Measurements from ENCODE around the gene NCSTN.

DNA sequence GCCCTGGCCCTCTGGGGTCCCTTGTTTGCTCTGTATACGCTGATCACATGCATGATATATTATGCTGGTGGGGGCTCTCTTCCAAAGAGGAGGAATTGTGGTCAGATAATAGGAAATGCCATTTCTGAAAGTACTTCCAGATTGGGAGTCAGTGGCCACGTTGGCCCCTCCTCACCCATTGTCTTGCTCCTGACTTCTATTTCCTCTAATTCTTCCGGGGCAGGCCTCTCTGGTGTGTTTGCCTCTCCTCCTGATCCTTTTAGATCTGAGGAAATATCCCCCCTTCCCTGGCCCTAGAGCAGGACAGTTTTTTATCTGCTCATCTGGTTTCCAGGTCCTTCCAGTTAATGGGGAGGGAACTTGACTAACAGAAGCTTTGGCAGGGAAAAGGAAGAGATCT lies 60.1 kb downstream of the NCSTN start:
- TF ChIP-seq CTCF (IDR thresholded peaks at IDR 0.05) (no peak), POLR2AphosphoS5 (IDR thresholded peaks at IDR 0.05; ENCODE audit: low read depth, low read length) (no peak), SIN3A (IDR thresholded peaks at IDR 0.05; ENCODE audit: borderline replicate concordance, insufficient read depth, low read depth, low read length) (no peak), REST (IDR thresholded peaks at IDR 0.05; ENCODE audit: insufficient read depth in 1 of 2, low read depth in 2 of 2, low read length in 1 of 2) (no peak)

Data from Panc1 (cell line).